Measurements from ENCODE around the gene CST8. TPM values are rescaled to one million over a fixed set of nuclear protein-coding genes. Genes with fewer than 3 reads are reported as not detected.

Gene CST8
- total RNA-seq, 1 experiment from 2014 or later = not detected

GRCh38 chr20:23448167-23448566 is 42.8 kb upstream of the CST8 start:
- intact Hi-C loops (cut with micrococcal nuclease; ENCODE audit: unreplicated experiment) (no loop called here), in situ Hi-C loops (cut with HindIII; ENCODE audit: low pct_unique_long_range_greater_than_20kb, low sequenced_read_pairs) (no loop called here)
- Histone ChIP-seq H3K4me1 (ENCODE audit: control insufficient read depth, insufficient read depth, low read length) (no peaks in the 10 kb centered on the region), H3K27me3 (ENCODE audit: control insufficient read depth, insufficient read depth, low read length) (no peaks in the 10 kb centered on the region), H3K4me3 (ENCODE audit: low read depth in 2 of 2, low read length in 2 of 2) (no peak overlapping the region), H3K36me3 (ENCODE audit: control insufficient read depth, insufficient read depth, low read length) (no peaks in the 10 kb centered on the region), H3K27ac (ENCODE audit: low read length) (no peak overlapping the region), H3K9me3 (ENCODE audit: control insufficient read depth, insufficient read depth, low read depth, low read length) (no peaks in the 10 kb centered on the region)
- TF ChIP-seq SIN3A (IDR thresholded peaks at IDR 0.05; ENCODE audit: borderline replicate concordance, insufficient read depth, low read depth, low read length) = no peak
- no peak for TF ChIP-seq TCF7L2 (IDR thresholded peaks at IDR 0.05; ENCODE audit: low read depth, low read length)
- no peak for TF ChIP-seq REST (IDR thresholded peaks at IDR 0.05; ENCODE audit: insufficient read depth in 1 of 2, low read depth in 2 of 2, low read length in 1 of 2)
- no peak for TF ChIP-seq POLR2AphosphoS5 (IDR thresholded peaks at IDR 0.05; ENCODE audit: low read depth, low read length)
- no peak for TF ChIP-seq CTCF (IDR thresholded peaks at IDR 0.05)
- no peak for DNase-seq (ENCODE audit: low read depth, low spot score)
- no peak for ATAC-seq
- ChIA-PET CTCF (no interaction called here), POLR2A (no interaction called here)
- no TSS peak for BruUV-seq (replicated peaks)

- intact Hi-C loops (cut with micrococcal nuclease; ENCODE audit: unreplicated experiment) (no loop called here), in situ Hi-C loops (cut with HindIII; ENCODE audit: low pct_unique_long_range_greater_than_20kb, low sequenced_read_pairs) (no loop called here)
- Histone ChIP-seq H3K27me3 (ENCODE audit: control insufficient read depth, insufficient read depth, low read length) (no peaks in the 10 kb centered on the region), H3K9me3 (ENCODE audit: control insufficient read depth, insufficient read depth, low read depth, low read length) (no peaks in the 10 kb centered on the region), H3K36me3 (ENCODE audit: control insufficient read depth, insufficient read depth, low read length) (no peaks in the 10 kb centered on the region), H3K4me1 (ENCODE audit: control insufficient read depth, insufficient read depth, low read length) (no peaks in the 10 kb centered on the region), H3K27ac (ENCODE audit: low read length) (no peak overlapping the region), H3K4me3 (ENCODE audit: low read depth in 2 of 2, low read length in 2 of 2) (no peak overlapping the region)
- no peak for DNase-seq (ENCODE audit: low read depth, low spot score)
- ATAC-seq = no peak
- CTCF ChIA-PET = interaction anchor here (0.8 kb wide), 1 partner anchor 13 kb away, joined by 10 read pairs; no protein-coding TSS in a partner anchor
- no TSS peak for BruUV-seq (replicated peaks)
- POLR2A ChIA-PET = no interaction called here
- TF ChIP-seq SIN3A (IDR thresholded peaks at IDR 0.05; ENCODE audit: borderline replicate concordance, insufficient read depth, low read depth, low read length) = no peak
- no peak for TF ChIP-seq CTCF (IDR thresholded peaks at IDR 0.05)
- TF ChIP-seq POLR2AphosphoS5 (IDR thresholded peaks at IDR 0.05; ENCODE audit: low read depth, low read length) = no peak
- no peak for TF ChIP-seq REST (IDR thresholded peaks at IDR 0.05; ENCODE audit: insufficient read depth in 1 of 2, low read depth in 2 of 2, low read length in 1 of 2)
- TF ChIP-seq TCF7L2 (IDR thresholded peaks at IDR 0.05; ENCODE audit: low read depth, low read length) = no peak
These were observed 41.5 kb upstream of the CST8 start for GRCh38 chr20:23449421-23449820.

All from Panc1 (cell line).